ENCODE data around the gene ZNF385D. TPM values are rescaled to one million over a fixed set of nuclear protein-coding genes. Genes with fewer than 3 reads are reported as not detected.

ZNF385D gene
- total and polyA plus RNA-seq, 2 of the 13 experiments (the other 11 are each of a cell fraction or from before 2014, with no cell fraction given): not detected

DNA sequence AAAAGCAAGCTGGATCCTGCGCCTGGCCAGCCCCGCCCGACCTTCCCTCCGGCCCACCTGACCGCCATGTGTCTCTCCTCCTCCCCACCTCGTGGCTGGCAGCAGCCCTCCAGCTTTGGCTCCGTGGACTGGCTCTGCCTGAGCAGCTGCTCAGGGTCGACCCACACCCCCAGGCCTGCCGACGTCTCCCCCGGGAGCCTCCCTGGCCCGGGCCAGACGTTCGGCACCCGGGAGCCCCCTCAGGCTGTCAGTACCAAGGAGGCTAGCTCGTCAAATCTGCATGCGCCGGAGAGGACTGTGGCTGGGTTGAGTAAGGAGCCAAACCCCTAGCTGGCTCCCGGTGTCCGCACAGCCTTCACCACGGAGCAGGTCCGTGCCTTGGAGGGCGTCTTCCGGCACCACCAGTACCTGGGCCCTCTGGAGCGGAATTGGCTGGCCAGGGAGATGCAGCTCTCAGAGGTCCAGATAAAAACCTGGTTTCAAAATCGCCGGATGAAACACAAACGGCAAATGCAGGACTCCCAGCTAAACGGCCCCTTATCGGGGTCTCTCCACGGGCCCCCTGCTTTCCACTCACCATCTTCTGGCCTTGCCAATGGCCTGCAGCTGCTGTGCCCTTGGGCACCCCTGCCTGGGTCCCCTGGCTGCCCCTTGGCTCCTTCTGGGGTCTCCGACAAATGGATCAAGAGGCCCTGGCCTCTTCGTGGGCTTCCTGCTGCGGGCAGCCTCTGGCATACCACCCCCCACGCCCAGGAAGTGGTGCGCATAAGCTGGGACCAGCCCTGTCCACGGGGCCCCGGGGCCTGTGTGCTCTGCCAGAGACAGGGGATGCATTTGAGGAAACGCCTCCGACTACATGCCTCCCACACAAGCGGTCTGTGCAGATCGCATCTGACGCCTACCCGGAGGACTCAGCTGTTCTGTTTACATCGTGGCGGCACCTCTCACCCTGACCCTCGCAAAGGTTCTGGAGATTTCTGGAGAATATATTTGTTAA lies 345.0 kb downstream of the ZNF385D start:
- Histone ChIP-seq H3K79me2 (ENCODE audit: insufficient read depth, low read length) (no peaks in the 10 kb centered on the region), H3K4me3 (replicated peaks in 1 of 3; ENCODE audit: insufficient read depth in 1 of 3, low read depth in 2 of 3, low read length in 3 of 3) (no peak overlapping the region), H3K4me2 (ENCODE audit: low read depth, low read length) (no peak overlapping the region), H3K36me3 (replicated peaks in 1 of 2; ENCODE audit: control insufficient read depth in 1 of 2, insufficient read depth in 2 of 2, low read length in 2 of 2) (no peaks in the 10 kb centered on the region), H2AFZ (ENCODE audit: low read length) (no peak overlapping the region), H3K9me3 (ENCODE audit: low read length) (peaks cover 60% of the 10 kb centered on the region), H3K27me3 (ENCODE audit: control insufficient read depth in 1 of 2, insufficient read depth in 2 of 2, low read length in 2 of 2) (no peaks in the 10 kb centered on the region), H4K20me1 (ENCODE audit: insufficient read depth, low read length) (no peaks in the 10 kb centered on the region), H3K9ac (ENCODE audit: insufficient read depth, low read depth, low read length) (no peak overlapping the region), H3K4me1 (ENCODE audit: insufficient read depth, low read length) (no peaks in the 10 kb centered on the region), H3K27ac (ENCODE audit: extremely low read length, insufficient read depth, low read length) (no peak overlapping the region)
- TF ChIP-seq FIP1L1 (IDR thresholded peaks at IDR 0.05; ENCODE audit: borderline replicate concordance, insufficient read depth, low read depth, low read length) (no peak), BORCS8-MEF2B (CRISPR knock-in tag; IDR thresholded peaks at IDR 0.05) (no peak), NRL (CRISPR knock-in tag; IDR thresholded peaks at IDR 0.05; ENCODE audit: borderline replicate concordance) (no peak)
- TF ChIP-seq, protein P1, sequence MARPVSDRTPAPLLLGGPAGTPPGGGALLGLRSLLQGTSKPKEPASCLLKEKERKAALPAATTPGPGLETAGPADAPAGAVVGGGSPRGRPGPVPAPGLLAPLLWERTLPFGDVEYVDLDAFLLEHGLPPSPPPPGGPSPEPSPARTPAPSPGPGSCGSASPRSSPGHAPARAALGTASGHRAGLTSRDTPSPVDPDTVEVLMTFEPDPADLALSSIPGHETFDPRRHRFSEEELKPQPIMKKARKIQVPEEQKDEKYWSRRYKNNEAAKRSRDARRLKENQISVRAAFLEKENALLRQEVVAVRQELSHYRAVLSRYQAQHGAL (CRISPR knock-in tag; IDR thresholded peaks at IDR 0.05; ENCODE audit: not compliant biosample characterization): no peak
- intact Hi-C loops (cut with micrococcal nuclease; ENCODE audit: unreplicated experiment): no loop called here
- ATAC-seq (no peak), DNase-seq (ENCODE audit: low spot score) (no peak), FAIRE-seq (no peak)
- CTCF ChIA-PET (ENCODE audit: low intra/inter-chr PET ratio, low total read pairs): no interaction called here
- in situ Hi-C loops (cut with HindIII; ENCODE audit: extremely low pct_ligation_motif_present, low pct_unique_long_range_greater_than_20kb): no loop called here
- POLR2A ChIA-PET: no interaction called here
- 56% methylated on average over 23 of the region's 47 CpGs for WGBS (ENCODE audit: low lambda C conversion rate)
- BruUV-seq (replicated peaks): no TSS peak

DNA sequence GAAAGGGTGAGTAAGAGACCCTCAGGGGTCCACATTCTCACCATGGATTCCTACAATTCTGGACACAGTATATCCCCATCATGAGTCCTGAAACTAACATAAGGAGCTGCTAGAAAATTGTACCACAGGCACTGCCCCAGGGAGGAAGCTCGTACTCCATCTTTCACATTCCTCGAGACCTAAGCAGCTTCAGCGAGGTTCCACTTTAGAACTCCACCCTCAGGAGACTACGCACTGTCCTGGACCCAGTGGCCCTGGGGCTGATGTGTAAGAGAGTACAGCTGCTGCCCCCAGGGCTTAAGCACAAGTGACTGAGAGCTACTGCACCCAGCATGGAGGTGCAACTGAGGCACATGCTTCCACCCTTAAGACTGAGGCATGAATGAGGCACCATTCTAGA lies 352.5 kb downstream of the ZNF385D start:
- in situ Hi-C loops (cut with HindIII; ENCODE audit: extremely low pct_ligation_motif_present, low pct_unique_long_range_greater_than_20kb): no loop called here
- DNase-seq (ENCODE audit: low spot score): no peak
- Histone ChIP-seq H3K36me3 (replicated peaks in 1 of 2; ENCODE audit: control insufficient read depth in 1 of 2, insufficient read depth in 2 of 2, low read length in 2 of 2) (no peaks in the 10 kb centered on the region), H3K9ac (ENCODE audit: insufficient read depth, low read depth, low read length) (no peak overlapping the region), H2AFZ (ENCODE audit: low read length) (no peak overlapping the region), H3K4me2 (ENCODE audit: low read depth, low read length) (no peak overlapping the region), H3K9me3 (ENCODE audit: low read length) (peaks cover 73% of the 10 kb centered on the region), H3K4me3 (replicated peaks in 1 of 3; ENCODE audit: insufficient read depth in 1 of 3, low read depth in 2 of 3, low read length in 3 of 3) (no peak overlapping the region), H3K79me2 (ENCODE audit: insufficient read depth, low read length) (no peaks in the 10 kb centered on the region), H4K20me1 (ENCODE audit: insufficient read depth, low read length) (no peaks in the 10 kb centered on the region), H3K27me3 (ENCODE audit: control insufficient read depth in 1 of 2, insufficient read depth in 2 of 2, low read length in 2 of 2) (no peaks in the 10 kb centered on the region), H3K4me1 (ENCODE audit: insufficient read depth, low read length) (no peaks in the 10 kb centered on the region), H3K27ac (ENCODE audit: extremely low read length, insufficient read depth, low read length) (no peak overlapping the region)
- no peak for FAIRE-seq
- intact Hi-C loops (cut with micrococcal nuclease; ENCODE audit: unreplicated experiment): no loop called here
- CTCF ChIA-PET (ENCODE audit: low intra/inter-chr PET ratio, low total read pairs): no interaction called here
- no CpG with 5 or more reads among the region's 4 CpGs for WGBS (ENCODE audit: low lambda C conversion rate)
- POLR2A ChIA-PET: no interaction called here
- BruUV-seq (replicated peaks): no TSS peak
- no peak for ATAC-seq
- TF ChIP-seq, protein P2, sequence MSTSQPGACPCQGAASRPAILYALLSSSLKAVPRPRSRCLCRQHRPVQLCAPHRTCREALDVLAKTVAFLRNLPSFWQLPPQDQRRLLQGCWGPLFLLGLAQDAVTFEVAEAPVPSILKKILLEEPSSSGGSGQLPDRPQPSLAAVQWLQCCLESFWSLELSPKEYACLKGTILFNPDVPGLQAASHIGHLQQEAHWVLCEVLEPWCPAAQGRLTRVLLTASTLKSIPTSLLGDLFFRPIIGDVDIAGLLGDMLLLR (CRISPR knock-in tag; IDR thresholded peaks at IDR 0.05): no peak
- TF ChIP-seq ZFP1 (CRISPR knock-in tag; IDR thresholded peaks at IDR 0.05): no peak
- TF ChIP-seq, protein P3, sequence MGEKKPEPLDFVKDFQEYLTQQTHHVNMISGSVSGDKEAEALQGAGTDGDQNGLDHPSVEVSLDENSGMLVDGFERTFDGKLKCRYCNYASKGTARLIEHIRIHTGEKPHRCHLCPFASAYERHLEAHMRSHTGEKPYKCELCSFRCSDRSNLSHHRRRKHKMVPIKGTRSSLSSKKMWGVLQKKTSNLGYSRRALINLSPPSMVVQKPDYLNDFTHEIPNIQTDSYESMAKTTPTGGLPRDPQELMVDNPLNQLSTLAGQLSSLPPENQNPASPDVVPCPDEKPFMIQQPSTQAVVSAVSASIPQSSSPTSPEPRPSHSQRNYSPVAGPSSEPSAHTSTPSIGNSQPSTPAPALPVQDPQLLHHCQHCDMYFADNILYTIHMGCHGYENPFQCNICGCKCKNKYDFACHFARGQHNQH (CRISPR knock-in tag; IDR thresholded peaks at IDR 0.05): no peak
- no peak for TF ChIP-seq ASH2L (IDR thresholded peaks at IDR 0.05; ENCODE audit: insufficient read length, low read depth, low read length)
- TF ChIP-seq, protein P4, sequence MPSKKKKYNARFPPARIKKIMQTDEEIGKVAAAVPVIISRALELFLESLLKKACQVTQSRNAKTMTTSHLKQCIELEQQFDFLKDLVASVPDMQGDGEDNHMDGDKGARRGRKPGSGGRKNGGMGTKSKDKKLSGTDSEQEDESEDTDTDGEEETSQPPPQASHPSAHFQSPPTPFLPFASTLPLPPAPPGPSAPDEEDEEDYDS (CRISPR knock-in tag; IDR thresholded peaks at IDR 0.05): no peak
- TF ChIP-seq, protein P5, sequence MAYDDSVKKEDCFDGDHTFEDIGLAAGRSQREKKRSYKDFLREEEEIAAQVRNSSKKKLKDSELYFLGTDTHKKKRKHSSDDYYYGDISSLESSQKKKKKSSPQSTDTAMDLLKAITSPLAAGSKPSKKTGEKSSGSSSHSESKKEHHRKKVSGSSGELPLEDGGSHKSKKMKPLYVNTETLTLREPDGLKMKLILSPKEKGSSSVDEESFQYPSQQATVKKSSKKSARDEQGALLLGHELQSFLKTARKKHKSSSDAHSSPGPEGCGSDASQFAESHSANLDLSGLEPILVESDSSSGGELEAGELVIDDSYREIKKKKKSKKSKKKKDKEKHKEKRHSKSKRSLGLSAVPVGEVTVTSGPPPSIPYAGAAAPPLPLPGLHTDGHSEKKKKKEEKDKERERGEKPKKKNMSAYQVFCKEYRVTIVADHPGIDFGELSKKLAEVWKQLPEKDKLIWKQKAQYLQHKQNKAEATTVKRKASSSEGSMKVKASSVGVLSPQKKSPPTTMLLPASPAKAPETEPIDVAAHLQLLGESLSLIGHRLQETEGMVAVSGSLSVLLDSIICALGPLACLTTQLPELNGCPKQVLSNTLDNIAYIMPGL (CRISPR knock-in tag; IDR thresholded peaks at IDR 0.05; ENCODE audit: borderline replicate concordance in 1 of 2, low read depth in 1 of 2): no peak
- no peak for TF ChIP-seq MYNN (CRISPR knock-in tag; IDR thresholded peaks at IDR 0.05; ENCODE audit: low read depth)
- TF ChIP-seq KDM6A (CRISPR knock-in tag; IDR thresholded peaks at IDR 0.05; ENCODE audit: low read depth): no peak

All from HepG2 (cell line).